Measurements from ENCODE around the gene DCAF12L2.

DNA sequence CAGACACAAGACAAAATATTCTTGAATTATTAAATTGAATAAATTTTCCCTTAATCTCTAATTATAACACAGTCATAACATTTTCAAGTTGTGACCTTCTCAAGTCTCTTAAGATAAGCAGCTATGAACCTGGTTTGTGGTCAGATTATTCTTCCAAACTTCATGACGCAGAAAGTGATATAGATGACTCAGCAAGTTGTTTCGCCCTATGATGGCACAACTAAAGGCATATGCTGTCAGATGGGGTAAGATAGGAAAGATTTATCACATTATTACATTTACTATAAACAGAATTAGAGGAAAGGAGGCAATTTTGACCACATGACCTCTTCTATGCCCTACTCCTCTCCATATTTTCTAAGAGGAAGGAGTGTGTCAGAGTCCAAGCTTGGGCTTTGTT is 4.6 kb upstream of the DCAF12L2 start:
- TF ChIP-seq, protein P1, sequence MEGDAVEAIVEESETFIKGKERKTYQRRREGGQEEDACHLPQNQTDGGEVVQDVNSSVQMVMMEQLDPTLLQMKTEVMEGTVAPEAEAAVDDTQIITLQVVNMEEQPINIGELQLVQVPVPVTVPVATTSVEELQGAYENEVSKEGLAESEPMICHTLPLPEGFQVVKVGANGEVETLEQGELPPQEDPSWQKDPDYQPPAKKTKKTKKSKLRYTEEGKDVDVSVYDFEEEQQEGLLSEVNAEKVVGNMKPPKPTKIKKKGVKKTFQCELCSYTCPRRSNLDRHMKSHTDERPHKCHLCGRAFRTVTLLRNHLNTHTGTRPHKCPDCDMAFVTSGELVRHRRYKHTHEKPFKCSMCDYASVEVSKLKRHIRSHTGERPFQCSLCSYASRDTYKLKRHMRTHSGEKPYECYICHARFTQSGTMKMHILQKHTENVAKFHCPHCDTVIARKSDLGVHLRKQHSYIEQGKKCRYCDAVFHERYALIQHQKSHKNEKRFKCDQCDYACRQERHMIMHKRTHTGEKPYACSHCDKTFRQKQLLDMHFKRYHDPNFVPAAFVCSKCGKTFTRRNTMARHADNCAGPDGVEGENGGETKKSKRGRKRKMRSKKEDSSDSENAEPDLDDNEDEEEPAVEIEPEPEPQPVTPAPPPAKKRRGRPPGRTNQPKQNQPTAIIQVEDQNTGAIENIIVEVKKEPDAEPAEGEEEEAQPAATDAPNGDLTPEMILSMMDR (conservative IDR thresholded peaks at IDR 0.05 in 1 of 2, IDR thresholded peaks at IDR 0.05 in 1 of 2; ENCODE audit: extremely low read depth in 1 of 2, insufficient read depth in 1 of 2, low read depth in 1 of 2, low read length in 2 of 2), result no peak
- TF ChIP-seq EZH2 (IDR thresholded peaks at IDR 0.05; ENCODE audit: borderline replicate concordance, low read length), result no peak

Measured in mammary epithelial cell (primary cell).